Tibial nerve (tissue), 4 donors: ENCODE data around the gene KIN. TPM values are rescaled to one million over a fixed set of nuclear protein-coding genes. Genes with fewer than 3 reads are reported as not detected.

Source experiments
- DNase-seq, 2 donors: peaks; one replicate each; pipeline ENCODE4 v3.0.0-alpha.2; 2019; ENCODE audit warnings: low spot score in 2 of 2
- H3K27ac ChIP-seq, 4 donors: fragments of 200-600 bp; sonication (generic) in 3 of 4; one replicate each; pipeline ENCODE4 v1.5.1; 2017 to 2019; ENCODE audit warnings: mild to moderate bottlenecking in 1 of 4
- H3K27me3 ChIP-seq, 2 donors: fragments of 200-600 bp; sonication (generic) in 1 of 2; one replicate each; pipeline versions ENCODE4 v1.5.1 to v1.6.0; 2017 to 2019
- H3K36me3 ChIP-seq, 3 donors: fragments of 200-600 bp; sonication (generic); one replicate each; pipeline ENCODE4 v1.5.1; 2018 to 2019
- H3K4me1 ChIP-seq, 4 donors: fragments of 200-600 bp; sonication (generic) in 3 of 4; one replicate each; pipeline ENCODE4 v1.5.1; 2017 to 2019
- H3K4me3 ChIP-seq, 4 donors: fragments of 200-600 bp; sonication (generic) in 3 of 4; one replicate each; pipeline ENCODE4 v1.5.1; 2017 to 2019; ENCODE audit warnings: mild to moderate bottlenecking in 1 of 4, moderate library complexity in 1 of 4
- H3K9me3 ChIP-seq, 4 donors: fragments of 200-600 bp; sonication (generic) in 3 of 4; one replicate each; pipeline ENCODE4 v1.5.1; 2017 to 2019
- EP300 ChIP-seq, 2 donors: sonication (generic); formaldehyde crosslinking; IDR thresholded peaks; one replicate each; pipeline ENCODE4 v1.6.1; 2017; ENCODE audit warnings: antibody characterized with exemption in 2 of 2, mild to moderate bottlenecking in 1 of 2
- POLR2A ChIP-seq, 2 donors: fragments of 450-650 bp; IDR thresholded peaks; one replicate each; pipeline ENCODE4 v1.6.1; 2017; ENCODE audit warnings: antibody characterized with exemption in 2 of 2, mild to moderate bottlenecking in 2 of 2, moderate library complexity in 2 of 2
- WGBS, 2 donors: methylation state at CpG; one replicate each; pipeline ENCODE4 v1.1.5; 2018; 5-methylcytosine and 5-hydroxymethylcytosine counted together
- total RNA-seq, 4 donors: library from RNA; depleted of rRNA; stranded (reverse); fragments of >200 nt; gene quantifications; one replicate each; pipeline ENCODE4 v1.1.0, GENCODE V29; 2016
- TF ChIP-seq, protein P1 (sequence below), 5 experiments: fragments of 200-600 bp in 3 of 5; fragments of 450-650 bp in 2 of 5; sonication (generic) in 3 of 5; IDR thresholded peaks; one replicate each; pipeline ENCODE4 v1.5.1; 2016 to 2019; ENCODE audit warnings: antibody characterized with exemption in 5 of 5, mild to moderate bottlenecking in 3 of 5, moderate library complexity in 2 of 5

Gene KIN
- total RNA-seq, 4 donors from 2014 or later: 6.9 to 9.2 (median 7.7) TPM

DNA sequence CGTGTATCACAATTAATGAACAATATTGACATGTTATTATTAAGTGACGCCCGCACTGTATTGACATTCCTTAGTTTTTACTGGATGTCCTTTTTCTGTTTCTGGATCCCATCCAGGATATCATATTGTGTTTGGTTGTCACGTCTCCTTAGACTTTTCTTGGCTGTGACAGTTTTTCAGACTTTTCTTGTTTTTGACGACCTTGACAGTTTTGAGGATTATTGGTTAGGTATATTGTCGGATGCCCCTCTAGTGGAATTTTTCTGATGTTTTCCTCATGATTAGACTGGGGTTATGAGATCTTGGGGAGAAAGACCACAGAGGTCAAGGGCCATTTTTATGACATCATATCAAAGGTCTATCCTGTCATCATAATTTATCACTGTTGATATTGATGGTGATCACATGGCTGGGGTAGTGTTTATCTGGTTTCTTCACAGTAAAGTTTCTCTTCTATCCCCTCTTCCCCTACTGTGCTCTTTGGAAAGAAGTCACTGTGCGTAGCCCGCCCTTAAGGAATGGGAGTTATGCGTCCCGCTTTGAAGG lies 41.6 kb upstream of the KIN start:
- no peak for DNase-seq
- Histone ChIP-seq H3K36me3 (peaks cover 0 to 26% (median 0%) of the 10 kb centered on the region in 3 donors), H3K9me3 (no peaks in the 10 kb centered on the region), H3K4me3 (no peak overlapping the region), H3K27ac (no peak overlapping the region), H3K27me3 (no peaks in the 10 kb centered on the region), H3K4me1 (peaks cover 0 to 3% (median 0%) of the 10 kb centered on the region in 4 donors)
- TF ChIP-seq, protein P1, sequence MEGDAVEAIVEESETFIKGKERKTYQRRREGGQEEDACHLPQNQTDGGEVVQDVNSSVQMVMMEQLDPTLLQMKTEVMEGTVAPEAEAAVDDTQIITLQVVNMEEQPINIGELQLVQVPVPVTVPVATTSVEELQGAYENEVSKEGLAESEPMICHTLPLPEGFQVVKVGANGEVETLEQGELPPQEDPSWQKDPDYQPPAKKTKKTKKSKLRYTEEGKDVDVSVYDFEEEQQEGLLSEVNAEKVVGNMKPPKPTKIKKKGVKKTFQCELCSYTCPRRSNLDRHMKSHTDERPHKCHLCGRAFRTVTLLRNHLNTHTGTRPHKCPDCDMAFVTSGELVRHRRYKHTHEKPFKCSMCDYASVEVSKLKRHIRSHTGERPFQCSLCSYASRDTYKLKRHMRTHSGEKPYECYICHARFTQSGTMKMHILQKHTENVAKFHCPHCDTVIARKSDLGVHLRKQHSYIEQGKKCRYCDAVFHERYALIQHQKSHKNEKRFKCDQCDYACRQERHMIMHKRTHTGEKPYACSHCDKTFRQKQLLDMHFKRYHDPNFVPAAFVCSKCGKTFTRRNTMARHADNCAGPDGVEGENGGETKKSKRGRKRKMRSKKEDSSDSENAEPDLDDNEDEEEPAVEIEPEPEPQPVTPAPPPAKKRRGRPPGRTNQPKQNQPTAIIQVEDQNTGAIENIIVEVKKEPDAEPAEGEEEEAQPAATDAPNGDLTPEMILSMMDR (IDR thresholded peaks at IDR 0.05): no peak
- no peak for TF ChIP-seq POLR2A (IDR thresholded peaks at IDR 0.05)
- no peak for TF ChIP-seq EP300 (IDR thresholded peaks at IDR 0.05)
- 92% methylated on average over 10 of the region's 10 CpGs for WGBS, 2 donors

GRCh38 chr10:7826971-7827370 lies 39.2 kb upstream of the KIN start:
- 82 to 84% methylated on average over 4 of the region's 4 CpGs for WGBS, 2 donors
- peaks cover 0 to 42% (median 0%) of the 10 kb centered on the region in 3 donors for H3K36me3 ChIP-seq
- DNase-seq: no peak
- no peaks in the 10 kb centered on the region for H3K9me3 ChIP-seq
- no peak overlapping the region for H3K27ac ChIP-seq
- H3K4me1 ChIP-seq: peaks cover 0 to 3% (median 0%) of the 10 kb centered on the region in 4 donors
- H3K27me3 ChIP-seq: no peaks in the 10 kb centered on the region
- no peak overlapping the region for H3K4me3 ChIP-seq
- TF ChIP-seq EP300 (IDR thresholded peaks at IDR 0.05) (no peak), POLR2A (IDR thresholded peaks at IDR 0.05) (no peak)
- TF ChIP-seq, protein P1 (IDR thresholded peaks at IDR 0.05): no peak

DNA sequence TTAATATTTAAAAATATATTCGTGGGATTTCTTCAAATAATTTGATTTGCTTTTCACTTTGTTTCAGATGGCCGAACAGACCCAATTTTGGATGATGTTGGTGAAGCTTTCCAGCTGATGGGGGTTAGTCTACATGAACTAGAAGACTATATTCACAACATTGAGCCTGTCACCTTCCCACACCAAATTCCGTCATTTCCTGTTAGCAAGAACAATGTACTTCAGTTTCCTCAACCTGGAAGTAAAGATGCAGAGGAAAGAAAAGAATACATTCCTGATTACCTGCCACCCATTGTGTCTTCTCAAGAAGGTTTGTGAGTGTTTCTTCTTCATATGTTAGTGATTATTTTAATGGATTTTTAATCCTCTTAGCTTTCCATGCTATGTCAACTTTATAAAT lies 36.5 kb upstream of the KIN start:
- Histone ChIP-seq H3K27ac (no peak overlapping the region), H3K4me1 (peaks cover 0 to 26% (median 6%) of the 10 kb centered on the region in 4 donors), H3K9me3 (no peaks in the 10 kb centered on the region), H3K36me3 (peaks cover 0 to 48% (median 0%) of the 10 kb centered on the region in 3 donors), H3K27me3 (no peaks in the 10 kb centered on the region), H3K4me3 (no peak overlapping the region)
- DNase-seq: no peak
- WGBS, 2 donors: 78 to 84% methylated on average over 3 of the region's 3 CpGs
- TF ChIP-seq POLR2A (IDR thresholded peaks at IDR 0.05) (no peak), EP300 (IDR thresholded peaks at IDR 0.05) (no peak)
- TF ChIP-seq, protein P1 (IDR thresholded peaks at IDR 0.05): no peak

DNA sequence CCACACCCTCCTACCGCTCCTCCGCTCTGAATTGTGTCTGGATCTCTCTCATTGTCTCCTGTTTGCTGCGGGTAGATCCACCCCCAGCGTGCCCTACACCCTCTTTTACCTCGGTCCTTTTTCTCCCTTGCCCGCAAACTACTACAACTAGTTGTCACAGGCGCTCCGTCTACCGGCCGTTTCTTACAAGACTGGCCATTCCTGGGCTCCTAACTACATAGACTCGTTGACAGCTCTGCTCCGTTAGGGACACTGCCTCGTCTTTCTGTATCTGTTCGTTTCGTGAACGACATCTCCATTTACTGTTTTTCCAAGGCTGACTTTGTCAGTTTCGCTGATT lies 31.3 kb upstream of the KIN start:
- peak in 1 of 2 donors; percentile 45 for DNase-seq
- H3K27ac ChIP-seq: peak overlapping the region in 2 of 4 donors; percentile 60 to 84

More for the DNA sequence above, 31.3 kb upstream of the KIN start:
- Histone ChIP-seq H3K9me3 (no peaks in the 10 kb centered on the region), H3K36me3 (peaks cover 0 to 19% (median 0%) of the 10 kb centered on the region in 3 donors), H3K27me3 (no peaks in the 10 kb centered on the region), H3K4me3 (peak overlapping the region; percentile 53 to 89 (median 80)), H3K4me1 (peaks cover 0 to 34% (median 7%) of the 10 kb centered on the region in 4 donors)
- TF ChIP-seq POLR2A (IDR thresholded peaks at IDR 0.05): no peak
- TF ChIP-seq, protein P1 (IDR thresholded peaks at IDR 0.05): peak in 1 of 5 experiments; percentile 8
- WGBS, 2 donors: 0 to 1% methylated on average over 17 of the region's 17 CpGs
